ENCODE measurements around the gene GK.
"Not testable (repeated sequence)": the region's sequence is repeated elsewhere in the genome, so short reads cannot be mapped to it uniquely, and the experiment has no call there.

Gene GK

GRCh38 chrX:30657196-30658161 is 4.3 kb downstream of the GK start:
- Histone ChIP-seq H3K27ac (ENCODE audit: low read depth, low read length) (no peak overlapping the region), H3K4me1 (ENCODE audit: control insufficient read depth, insufficient read depth, low read length) (no peaks in the 10 kb centered on the region), H3K4me3 (ENCODE audit: low read length) (no peak overlapping the region), H3K27me3 (ENCODE audit: control insufficient read depth, insufficient read depth, low read length) (no peaks in the 10 kb centered on the region), H3K36me3 (ENCODE audit: control insufficient read depth, insufficient read depth, low read length) (no peaks in the 10 kb centered on the region), H3K9ac (ENCODE audit: low read length) (no peak overlapping the region)

GRCh38 chrX:30659421-30659820 is 6.2 kb downstream of the GK start:
- H3K27me3 ChIP-seq (ENCODE audit: control insufficient read depth, insufficient read depth, low read length): no peaks in the 10 kb centered on the region

GRCh38 chrX:30661228-30661627 is 8.0 kb downstream of the GK start:
- H3K9ac ChIP-seq (ENCODE audit: low read length): no peak overlapping the region
- H3K4me1 ChIP-seq (ENCODE audit: control insufficient read depth, insufficient read depth, low read length): no peaks in the 10 kb centered on the region
- no peaks in the 10 kb centered on the region for H3K27me3 ChIP-seq (ENCODE audit: control insufficient read depth, insufficient read depth, low read length)
- no peak overlapping the region for H3K27ac ChIP-seq (ENCODE audit: low read depth, low read length)
- no peak overlapping the region for H3K4me3 ChIP-seq (ENCODE audit: low read length)
- H3K36me3 ChIP-seq (ENCODE audit: control insufficient read depth, insufficient read depth, low read length): no peaks in the 10 kb centered on the region

More at GRCh38 chrX:30659421-30659820, 6.2 kb downstream of the GK start:
- Histone ChIP-seq H3K9ac (ENCODE audit: low read length) (no peak overlapping the region), H3K4me1 (ENCODE audit: control insufficient read depth, insufficient read depth, low read length) (no peaks in the 10 kb centered on the region), H3K36me3 (ENCODE audit: control insufficient read depth, insufficient read depth, low read length) (no peaks in the 10 kb centered on the region), H3K4me3 (ENCODE audit: low read length) (no peak overlapping the region), H3K27ac (ENCODE audit: low read depth, low read length) (no peak overlapping the region)

- Histone ChIP-seq H3K9ac (ENCODE audit: low read length) (no peak overlapping the region), H3K4me1 (ENCODE audit: control insufficient read depth, insufficient read depth, low read length) (no peaks in the 10 kb centered on the region), H3K4me3 (ENCODE audit: low read length) (no peak overlapping the region), H3K36me3 (ENCODE audit: control insufficient read depth, insufficient read depth, low read length) (no peaks in the 10 kb centered on the region), H3K27ac (ENCODE audit: low read depth, low read length) (no peak overlapping the region), H3K27me3 (ENCODE audit: control insufficient read depth, insufficient read depth, low read length) (no peaks in the 10 kb centered on the region)
These were observed 10.1 kb downstream of the GK start for GRCh38 chrX:30663322-30663721.

GRCh38 chrX:30665471-30665870 is 12.2 kb downstream of the GK start:
- Histone ChIP-seq H3K4me1 (ENCODE audit: control insufficient read depth, insufficient read depth, low read length) (no peaks in the 10 kb centered on the region), H3K36me3 (ENCODE audit: control insufficient read depth, insufficient read depth, low read length) (no peaks in the 10 kb centered on the region), H3K4me3 (ENCODE audit: low read length) (no peak overlapping the region), H3K27me3 (ENCODE audit: control insufficient read depth, insufficient read depth, low read length) (no peaks in the 10 kb centered on the region), H3K27ac (ENCODE audit: low read depth, low read length) (no peak overlapping the region), H3K9ac (ENCODE audit: low read length) (no peak overlapping the region)

- Histone ChIP-seq H3K36me3 (ENCODE audit: control insufficient read depth, insufficient read depth, low read length) (no peaks in the 10 kb centered on the region), H3K4me3 (ENCODE audit: low read length) (no peak overlapping the region), H3K27me3 (ENCODE audit: control insufficient read depth, insufficient read depth, low read length) (no peaks in the 10 kb centered on the region), H3K27ac (ENCODE audit: low read depth, low read length) (no peak overlapping the region), H3K9ac (ENCODE audit: low read length) (no peak overlapping the region), H3K4me1 (ENCODE audit: control insufficient read depth, insufficient read depth, low read length) (no peaks in the 10 kb centered on the region)
These were observed 12.9 kb downstream of the GK start for GRCh38 chrX:30666094-30666493.

- Histone ChIP-seq H3K4me1 (ENCODE audit: control insufficient read depth, insufficient read depth, low read length) (no peaks in the 10 kb centered on the region), H3K4me3 (ENCODE audit: low read length) (no peak overlapping the region), H3K27me3 (ENCODE audit: control insufficient read depth, insufficient read depth, low read length) (no peaks in the 10 kb centered on the region), H3K9ac (ENCODE audit: low read length) (no peak overlapping the region), H3K36me3 (ENCODE audit: control insufficient read depth, insufficient read depth, low read length) (no peaks in the 10 kb centered on the region), H3K27ac (ENCODE audit: low read depth, low read length) (no peak overlapping the region)
These were observed 15.4 kb downstream of the GK start for GRCh38 chrX:30668581-30668980.

- H3K36me3 ChIP-seq (ENCODE audit: control insufficient read depth, insufficient read depth, low read length); H3K4me3 ChIP-seq (ENCODE audit: low read length); H3K27ac ChIP-seq (ENCODE audit: low read depth, low read length); H3K27me3 ChIP-seq (ENCODE audit: control insufficient read depth, insufficient read depth, low read length); H3K4me1 ChIP-seq (ENCODE audit: control insufficient read depth, insufficient read depth, low read length); H3K9ac ChIP-seq (ENCODE audit: low read length): not testable (repeated sequence)
These were observed 18.0 kb downstream of the GK start for GRCh38 chrX:30671189-30671588.

GRCh38 chrX:30673127-30673796 is 20.0 kb downstream of the GK start:
- no peak overlapping the region for H3K4me3 ChIP-seq (ENCODE audit: low read length)
- H3K27me3 ChIP-seq (ENCODE audit: control insufficient read depth, insufficient read depth, low read length): no peaks in the 10 kb centered on the region
- H3K9ac ChIP-seq (ENCODE audit: low read length): no peak overlapping the region
- H3K4me1 ChIP-seq (ENCODE audit: control insufficient read depth, insufficient read depth, low read length): no peaks in the 10 kb centered on the region
- no peak overlapping the region for H3K27ac ChIP-seq (ENCODE audit: low read depth, low read length)
- no peaks in the 10 kb centered on the region for H3K36me3 ChIP-seq (ENCODE audit: control insufficient read depth, insufficient read depth, low read length)

GRCh38 chrX:30673884-30674598 is 20.8 kb downstream of the GK start:
- H3K27me3 ChIP-seq (ENCODE audit: control insufficient read depth, insufficient read depth, low read length): no peaks in the 10 kb centered on the region
- H3K36me3 ChIP-seq (ENCODE audit: control insufficient read depth, insufficient read depth, low read length): no peaks in the 10 kb centered on the region
- no peak overlapping the region for H3K27ac ChIP-seq (ENCODE audit: low read depth, low read length)
- no peaks in the 10 kb centered on the region for H3K4me1 ChIP-seq (ENCODE audit: control insufficient read depth, insufficient read depth, low read length)
- H3K4me3 ChIP-seq (ENCODE audit: low read length): no peak overlapping the region
- H3K9ac ChIP-seq (ENCODE audit: low read length): no peak overlapping the region

GRCh38 chrX:30674799-30675198 is 21.6 kb downstream of the GK start:
- Histone ChIP-seq H3K9ac (ENCODE audit: low read length) (no peak overlapping the region), H3K27ac (ENCODE audit: low read depth, low read length) (no peak overlapping the region), H3K4me3 (ENCODE audit: low read length) (no peak overlapping the region), H3K27me3 (ENCODE audit: control insufficient read depth, insufficient read depth, low read length) (no peaks in the 10 kb centered on the region), H3K4me1 (ENCODE audit: control insufficient read depth, insufficient read depth, low read length) (no peaks in the 10 kb centered on the region), H3K36me3 (ENCODE audit: control insufficient read depth, insufficient read depth, low read length) (no peaks in the 10 kb centered on the region)

GRCh38 chrX:30679369-30679768 is 26.1 kb downstream of the GK start:
- Histone ChIP-seq H3K4me1 (ENCODE audit: control insufficient read depth, insufficient read depth, low read length) (no peaks in the 10 kb centered on the region), H3K4me3 (ENCODE audit: low read length) (no peak overlapping the region), H3K27me3 (ENCODE audit: control insufficient read depth, insufficient read depth, low read length) (no peaks in the 10 kb centered on the region), H3K36me3 (ENCODE audit: control insufficient read depth, insufficient read depth, low read length) (no peaks in the 10 kb centered on the region), H3K27ac (ENCODE audit: low read depth, low read length) (no peak overlapping the region), H3K9ac (ENCODE audit: low read length) (no peak overlapping the region)
